GM12878 (cell line): ENCODE results near the gene COL17A1. TPM values are rescaled to one million over a fixed set of nuclear protein-coding genes. Genes with fewer than 3 reads are reported as not detected.

Source experiments
- ATAC-seq: fragments of 200-7000 bp; cut with Tn5 transposase; 3 replicates; pipeline ENCODE4 v1.9.1; 2020; ENCODE audit warnings: mild to moderate bottlenecking, moderate library complexity
- BruUV-seq: library from RNA; stranded (reverse); fragments of 400-500 nt; replicated peaks from 2 replicates; lab custom pipeline; 2021; lab: Mats Ljungman, UMichigan
- CTCF ChIA-PET: fragments of 300-600 bp; sonication (Branson Sonifier 250); formaldehyde crosslinking; extraction: SDS; loops from one replicate; lab custom pipeline; 2021; ENCODE audit warnings: inconsistent platforms; lab: Yijun Ruan, JAX
- POLR2A ChIA-PET: fragments of 350-600 bp; formaldehyde crosslinking; extraction: SDS; loops from one replicate; lab custom pipeline; 2021; ENCODE audit warnings: inconsistent platforms; lab: Charles Lee
- RAD21 ChIA-PET: fragments of 300-600 bp; sonication (Branson Sonifier 250); formaldehyde crosslinking; loops from one replicate; lab custom pipeline; 2023; ENCODE audit warnings: antibody characterized with exemption; ENCODE audit not compliant: unreplicated experiment; lab: Charles Lee
- SMC1A ChIA-PET: fragments of 300-600 bp; sonication (Branson Sonifier 250); formaldehyde crosslinking; loops from one replicate; lab custom pipeline; 2023; ENCODE audit not compliant: unreplicated experiment, uncharacterized antibody; lab: Charles Lee
- DNase-seq: peaks from one replicate; pipeline ENCODE4 v3.0.0-alpha.2; 2011; ENCODE audit warnings: low read depth, low spot score
- FAIRE-seq: peaks from 3 replicates; lab custom pipeline; 2011; peaks lifted over from hg19 to GRCh38; lab: Jason Lieb, UNC
- H2AFZ ChIP-seq: 2 replicates; pipeline ENCODE4 v1.6.0; 2011; ENCODE audit warnings: low read depth, low read length, control low read depth; ENCODE audit not compliant: control insufficient read depth
- H3K27ac ChIP-seq: 2 replicates; pipeline ENCODE4 v1.5.1; 2011; ENCODE audit warnings: control low read depth; ENCODE audit not compliant: control insufficient read depth, insufficient read depth
- H3K27me3 ChIP-seq, 2 experiments: replicated peaks in 1 of 2; 2 replicates each; pipeline versions ENCODE4 v1.6.0 to v1.6.1; 2011; ENCODE audit warnings: low read length in 1 of 2; ENCODE audit not compliant: control insufficient read depth in 2 of 2, insufficient read depth in 2 of 2
- H3K36me3 ChIP-seq, 2 experiments: 2 replicates each; pipeline ENCODE4 v1.5.1; 2011; ENCODE audit warnings: low read length in 1 of 2; ENCODE audit not compliant: control insufficient read depth in 2 of 2, insufficient read depth in 2 of 2
- H3K4me1 ChIP-seq: 2 replicates; pipeline ENCODE4 v1.6.1; 2011; ENCODE audit warnings: mild to moderate bottlenecking, low read length, moderate library complexity, mixed read lengths; ENCODE audit not compliant: control insufficient read depth, insufficient read depth
- H3K4me2 ChIP-seq: 2 replicates; pipeline ENCODE4 v1.6.0; 2011; ENCODE audit warnings: control low read depth; ENCODE audit not compliant: control insufficient read depth, insufficient read depth
- H3K4me3 ChIP-seq: fragments of 200-600 bp; sonication (generic); 2 replicates; pipeline ENCODE4 v1.5.1; 2016
- H3K79me2 ChIP-seq: 2 replicates; pipeline ENCODE4 v1.6.0; 2011; ENCODE audit warnings: low read length; ENCODE audit not compliant: control insufficient read depth, insufficient read depth
- H3K9ac ChIP-seq: 2 replicates; pipeline ENCODE4 v1.8.0; 2011; ENCODE audit warnings: low read length, control low read depth, mixed read lengths; ENCODE audit not compliant: control insufficient read depth, insufficient read depth
- H3K9me3 ChIP-seq: replicated peaks from 3 replicates; pipeline ENCODE4 v1.5.1; 2011; ENCODE audit warnings: mild to moderate bottlenecking, low read length; ENCODE audit not compliant: control insufficient read depth, insufficient read depth
- H4K20me1 ChIP-seq: 2 replicates; pipeline ENCODE4 v1.6.0; 2011; ENCODE audit not compliant: control insufficient read depth, insufficient read depth
- DPF2 ChIP-seq: fragments of 450-650 bp; IDR thresholded peaks from 2 replicates; pipeline ENCODE4 v1.6.1; 2017; ENCODE audit warnings: mild to moderate bottlenecking
- FOXM1 ChIP-seq: IDR thresholded peaks from 2 replicates; pipeline ENCODE4 v1.6.1; 2012; ENCODE audit warnings: low read depth, mild to moderate bottlenecking, inconsistent platforms, low read length, moderate library complexity
- KLF5 ChIP-seq: fragments of 450-650 bp; IDR thresholded peaks from 2 replicates; pipeline ENCODE4 v1.6.1; 2014; ENCODE audit warnings: mild to moderate bottlenecking; ENCODE audit not compliant: partially characterized antibody
- MAX ChIP-seq: IDR thresholded peaks from 2 replicates; pipeline ENCODE4 v1.6.1; 2012; ENCODE audit warnings: low read depth, low read length, improper control_type of control experiment
- NFYA ChIP-seq: IDR thresholded peaks from 2 replicates; pipeline ENCODE4 v1.6.1; 2011; ENCODE audit warnings: low read depth, mild to moderate bottlenecking, low read length, improper control_type of control experiment, borderline replicate concordance
- NFYB ChIP-seq: IDR thresholded peaks from 2 replicates; pipeline ENCODE4 v1.6.1; 2011; ENCODE audit warnings: low read depth, mild to moderate bottlenecking, low read length, improper control_type of control experiment, moderate library complexity; ENCODE audit not compliant: insufficient read depth
- POLR2AphosphoS5 ChIP-seq: IDR thresholded peaks from 2 replicates; pipeline ENCODE4 v1.6.1; 2011; ENCODE audit warnings: mild to moderate bottlenecking, low read length, inconsistent platforms
- POU2F2 ChIP-seq: IDR thresholded peaks from 3 replicates; pipeline ENCODE4 v1.6.1; 2011; ENCODE audit warnings: low read depth, mild to moderate bottlenecking, low read length, borderline replicate concordance
- RAD21 ChIP-seq: IDR thresholded peaks from 2 replicates; pipeline ENCODE4 v1.6.1; 2011; ENCODE audit warnings: mild to moderate bottlenecking, low read depth, low read length, moderate library complexity; ENCODE audit not compliant: insufficient read depth
- RELB ChIP-seq: fragments of 450-650 bp; IDR thresholded peaks from 2 replicates; pipeline ENCODE4 v1.6.1; 2017; ENCODE audit warnings: low read depth, mild to moderate bottlenecking, moderate library complexity
- SMAD5 ChIP-seq: IDR thresholded peaks from 2 replicates; pipeline ENCODE4 v1.6.1; 2016; ENCODE audit warnings: antibody characterized with exemption, low read depth
- TARDBP ChIP-seq: IDR thresholded peaks from 2 replicates; pipeline ENCODE4 v1.6.1; 2016; ENCODE audit warnings: borderline replicate concordance
- WGBS: methylation state at CpG from one replicate; pipeline ENCODE4 v1.1.6; 2016; ENCODE audit warnings: low lambda C conversion rate; ENCODE audit not compliant: insufficient replicate concordance, insufficient coverage; ENCODE audit errors: missing lambda C conversion rate; 5-methylcytosine and 5-hydroxymethylcytosine counted together
- in situ Hi-C: fragments of 300-500 bp; cut with MboI; formaldehyde crosslinking; loops from 9 replicates; pipeline ENCODE4 v1.14.3; 2018; ENCODE audit warnings: mixed read lengths
- intact Hi-C: fragments of 100-400 bp; cut with micrococcal nuclease; formaldehyde crosslinking; loops from one replicate; pipeline ENCODE4 v1.14.2; 2022; ENCODE audit not compliant: unreplicated experiment
- polyA plus RNA-seq, 11 experiments: library from polyadenylated mRNA; depleted of rRNA in 4 of 11; unstranded in 6 of 11; stranded (reverse) in 5 of 11; fragments of >200 nt; fragmentation: Nextera tagmentation in 4 of 11; fragmentation: Illumina TruSeq in 1 of 11; extraction: Ambion mirVana in 4 of 11; extraction: Trizol in 1 of 11; gene quantifications; 1 replicate in 1 of 11; 2 replicates in 10 of 11; pipeline versions ENCODE4 v1.2.1 to v1.2.3, GENCODE V29; 2011 to 2016; ENCODE audit warnings: inconsistent platforms in 2 of 11, missing spikeins in 2 of 11, low read depth in 1 of 11
- total RNA-seq, 4 experiments: library from RNA; depleted of rRNA in 3 of 4; stranded (reverse); fragments of >200 nt in 3 of 4; fragmentation: Illumina TruSeq in 1 of 4; extraction: Trizol in 1 of 4; gene quantifications; 2 replicates each; pipeline versions ENCODE4 v1.2.1 to v1.2.3, GENCODE V29; 2013 to 2021

COL17A1 gene
- total and polyA plus RNA-seq, 10 of the 15 experiments (the other 5 are each of a cell fraction or from before 2014, with no cell fraction given) = 0.08 to 0.22 TPM; not detected in 8

- Histone ChIP-seq H3K36me3 (no peaks in the 10 kb centered on the region), H3K9me3 (no peaks in the 10 kb centered on the region), H4K20me1 (no peaks in the 10 kb centered on the region), H2AFZ (no peak overlapping the region), H3K4me2 (no peak overlapping the region), H3K9ac (no peak overlapping the region), H3K4me3 (no peak overlapping the region), H3K27ac (no peak overlapping the region), H3K4me1 (no peaks in the 10 kb centered on the region), H3K27me3 (no peaks in the 10 kb centered on the region), H3K79me2 (no peaks in the 10 kb centered on the region)
- FAIRE-seq (no peak), DNase-seq (no peak), ATAC-seq (no peak)
- CTCF ChIA-PET = no interaction called here
- intact Hi-C loops = no loop called here
- TF ChIP-seq KLF5 (no peak), NFYB (no peak), RAD21 (no peak), NFYA (no peak), POLR2AphosphoS5 (no peak), TARDBP (no peak), RELB (no peak), POU2F2 (no peak), FOXM1 (no peak), DPF2 (no peak), MAX (no peak), SMAD5 (no peak)
- 50% methylated on average over 21 of the region's 21 CpGs for WGBS
- RAD21 ChIA-PET = no interaction called here
- BruUV-seq = no TSS peak
- SMC1A ChIA-PET = interaction anchor here (0.6 kb wide), 1 partner anchor 9 kb away, joined by 4 read pairs; no protein-coding TSS in a partner anchor
- in situ Hi-C loops = no loop called here
- POLR2A ChIA-PET = no interaction called here
Observed at GRCh38 chr10:104036518-104037260, 49.0 kb downstream of the COL17A1 start.
